GM21825 (cell line): Measurements from ENCODE around the gene OSTC.

Experiments
- ATAC-seq: cut with Tn5 transposase; IDR thresholded peaks from one replicate; pipeline ENCODE4 v1.9.1; 2021; ENCODE audit warnings: mild to moderate bottlenecking, moderate library complexity; ENCODE audit not compliant: unreplicated experiment

The OSTC gene

GRCh38 chr4:108650212-108651013 is at the start of gene OSTC:
Gene OSTC (plus strand): TSS chr4:108650599. CDS start chr4:108650656, 57 bp downstream.
- ATAC-seq = peak; percentile 92

- no peak for ATAC-seq
Observed at GRCh38 chr4:108601106-108601505, 49.3 kb upstream of the OSTC start.

- ATAC-seq = no peak
Observed at GRCh38 chr4:108601532-108601931, 48.9 kb upstream of the OSTC start.

GRCh38 chr4:108602163-108602562 is 48.2 kb upstream of the OSTC start:
- ATAC-seq = no peak

GRCh38 chr4:108607079-108607815 is 43.2 kb upstream of the OSTC start:
- no peak for ATAC-seq

GRCh38 chr4:108611365-108611764 is 39.0 kb upstream of the OSTC start:
- no peak for ATAC-seq

- no peak for ATAC-seq
Observed at GRCh38 chr4:108612365-108612764, 38.0 kb upstream of the OSTC start.

GRCh38 chr4:108619372-108620100 is 30.9 kb upstream of the OSTC start:
- ATAC-seq = peak; percentile 10

- peak; percentile 100 for ATAC-seq
Observed at GRCh38 chr4:108620101-108620932, 30.1 kb upstream of the OSTC start, which contains the start of gene RPL34. Gene RPL34 (plus strand): TSS chr4:108620576. CDS start chr4:108621960, 1,384 bp downstream.

- ATAC-seq = no peak
Observed at GRCh38 chr4:108620933-108621905, 29.2 kb upstream of the OSTC start.

- no peak for ATAC-seq
Observed at GRCh38 chr4:108622022-108622421, 28.4 kb upstream of the OSTC start.

GRCh38 chr4:108622828-108623227 is 27.6 kb upstream of the OSTC start:
- no peak for ATAC-seq

- ATAC-seq = no peak
Observed at GRCh38 chr4:108624263-108625056, 25.9 kb upstream of the OSTC start.

- no peak for ATAC-seq
Observed at GRCh38 chr4:108626056-108626455, 24.3 kb upstream of the OSTC start.

- no peak for ATAC-seq
Observed at GRCh38 chr4:108628411-108628810, 22.0 kb upstream of the OSTC start.

- no peak for ATAC-seq
Observed at GRCh38 chr4:108635070-108635655, 15.2 kb upstream of the OSTC start.

- ATAC-seq = no peak
Observed at GRCh38 chr4:108636246-108636645, 14.2 kb upstream of the OSTC start.

- ATAC-seq = no peak
Observed at GRCh38 chr4:108637856-108638255, 12.5 kb upstream of the OSTC start.
